Sigmoid colon (tissue), 7 donors: ENCODE data around the gene SLIT1. TPM values are rescaled to one million over a fixed set of nuclear protein-coding genes. Genes with fewer than 3 reads are reported as not detected.
"Not testable (repeated sequence)": the region's sequence is repeated elsewhere in the genome, so short reads cannot be mapped to it uniquely, and the experiment has no call there.

ENCODE experiments used
- DNase-seq: peaks from one replicate; pipeline ENCODE4 v3.0.0-alpha.2; 2019
- H3K27ac ChIP-seq, 4 donors: fragments of 200-600 bp; sonication (generic); one replicate each; pipeline ENCODE4 v1.5.1; 2016 to 2019; ENCODE audit warnings: mild to moderate bottlenecking in 1 of 4
- H3K27me3 ChIP-seq, 3 donors: fragments of 200-600 bp; sonication (generic); one replicate each; pipeline ENCODE4 v1.5.1; 2019; ENCODE audit warnings: mild to moderate bottlenecking in 1 of 3
- H3K36me3 ChIP-seq, 4 donors: fragments of 200-600 bp; sonication (generic); one replicate each; pipeline ENCODE4 v1.5.1; 2016 to 2019
- H3K4me1 ChIP-seq, 4 donors: fragments of 200-600 bp; sonication (generic); one replicate each; pipeline ENCODE4 v1.5.1; 2017 to 2019
- H3K4me3 ChIP-seq, 4 donors: fragments of 200-600 bp; sonication (generic); one replicate each; pipeline ENCODE4 v1.5.1; 2017 to 2019; ENCODE audit warnings: mild to moderate bottlenecking in 2 of 4, moderate library complexity in 1 of 4
- H3K9me3 ChIP-seq, 4 donors: fragments of 200-600 bp in 3 of 4; sonication (generic) in 3 of 4; one replicate each; pipeline versions ENCODE4 v1.5.1 to v1.6.1; 2013 to 2019
- EP300 ChIP-seq, 4 donors: sonication (generic); formaldehyde crosslinking; IDR thresholded peaks; one replicate each; pipeline ENCODE4 v1.6.1; 2017; ENCODE audit warnings: antibody characterized with exemption in 4 of 4
- POLR2A ChIP-seq, 2 donors: fragments of 450-650 bp; IDR thresholded peaks; one replicate each; pipeline ENCODE4 v1.6.1; 2016; ENCODE audit warnings: antibody characterized with exemption in 2 of 2, mild to moderate bottlenecking in 2 of 2, moderate library complexity in 2 of 2
- POLR2AphosphoS5 ChIP-seq, 4 donors: sonication (generic); formaldehyde crosslinking; IDR thresholded peaks; one replicate each; pipeline ENCODE4 v1.6.1; 2017; ENCODE audit warnings: antibody characterized with exemption in 4 of 4
- WGBS, 2 donors: extraction: QIAGEN DNeasy Blood & Tissue Kit; methylation state at CpG; one replicate each; pipeline ENCODE4 v1.1.7; 2013; 5-methylcytosine and 5-hydroxymethylcytosine counted together
- intact Hi-C: fragments of 100-400 bp; cut with DNase I; formaldehyde crosslinking; loops from one replicate; pipeline ENCODE4 v1.15.1; 2023
- polyA plus RNA-seq, 3 donors: library from polyadenylated mRNA; stranded (reverse); fragments of 200-250 nt; gene quantifications; one replicate each; pipeline ENCODE4 v1.2.3, GENCODE V29; 2013
- total RNA-seq, 4 donors: library from RNA; depleted of rRNA; stranded (reverse); fragments of >200 nt; gene quantifications; one replicate each; pipeline ENCODE4 v1.1.0, GENCODE V29; 2016
- TF ChIP-seq, protein P1 (sequence below), 4 experiments: fragments of 450-650 bp in 3 of 4; fragments of 200-600 bp in 1 of 4; IDR thresholded peaks; one replicate each; pipeline ENCODE4 v1.5.1; 2016 to 2019; ENCODE audit warnings: antibody characterized with exemption in 4 of 4, mild to moderate bottlenecking in 3 of 4, moderate library complexity in 2 of 4
- donor health status: healthy with polysubstance abuse.
- donor health status: Bipolar disorder and iron deficiency.
- donor health status: healthy.

Gene SLIT1
- total and polyA plus RNA-seq, 7 donors, result under 0.01 to 1.4 (median 0.58) TPM; not detected in 1

DNA sequence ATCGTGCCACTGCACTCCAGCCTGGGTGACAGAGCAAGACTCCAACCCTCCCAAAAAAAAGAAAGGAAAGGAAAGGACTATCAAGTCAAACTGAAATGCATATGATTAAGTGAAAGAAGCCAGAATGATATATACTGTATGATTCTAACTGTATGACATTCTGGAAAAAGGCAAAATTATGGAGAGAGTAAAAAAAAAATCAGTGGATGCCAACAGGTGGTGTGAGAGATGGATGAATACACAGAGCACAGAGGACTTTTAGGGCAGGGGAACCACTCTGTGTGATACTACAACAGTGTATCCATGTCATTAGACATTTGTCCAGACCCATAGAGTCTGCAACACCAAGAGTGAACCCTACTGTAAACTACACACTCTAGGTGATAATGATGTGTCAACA is 99.2 kb downstream of the SLIT1 start:
- no peaks in the 10 kb centered on the region for H3K9me3 ChIP-seq
- DNase-seq, result no peak
- no peaks in the 10 kb centered on the region for H3K36me3 ChIP-seq
- no peaks in the 10 kb centered on the region for H3K4me1 ChIP-seq
- H3K27me3 ChIP-seq, result peaks cover 0 to 29% (median 7%) of the 10 kb centered on the region in 3 donors
- H3K4me3 ChIP-seq, result no peak overlapping the region
- TF ChIP-seq POLR2AphosphoS5 (IDR thresholded peaks at IDR 0.05), result no peak
- TF ChIP-seq, protein P1, sequence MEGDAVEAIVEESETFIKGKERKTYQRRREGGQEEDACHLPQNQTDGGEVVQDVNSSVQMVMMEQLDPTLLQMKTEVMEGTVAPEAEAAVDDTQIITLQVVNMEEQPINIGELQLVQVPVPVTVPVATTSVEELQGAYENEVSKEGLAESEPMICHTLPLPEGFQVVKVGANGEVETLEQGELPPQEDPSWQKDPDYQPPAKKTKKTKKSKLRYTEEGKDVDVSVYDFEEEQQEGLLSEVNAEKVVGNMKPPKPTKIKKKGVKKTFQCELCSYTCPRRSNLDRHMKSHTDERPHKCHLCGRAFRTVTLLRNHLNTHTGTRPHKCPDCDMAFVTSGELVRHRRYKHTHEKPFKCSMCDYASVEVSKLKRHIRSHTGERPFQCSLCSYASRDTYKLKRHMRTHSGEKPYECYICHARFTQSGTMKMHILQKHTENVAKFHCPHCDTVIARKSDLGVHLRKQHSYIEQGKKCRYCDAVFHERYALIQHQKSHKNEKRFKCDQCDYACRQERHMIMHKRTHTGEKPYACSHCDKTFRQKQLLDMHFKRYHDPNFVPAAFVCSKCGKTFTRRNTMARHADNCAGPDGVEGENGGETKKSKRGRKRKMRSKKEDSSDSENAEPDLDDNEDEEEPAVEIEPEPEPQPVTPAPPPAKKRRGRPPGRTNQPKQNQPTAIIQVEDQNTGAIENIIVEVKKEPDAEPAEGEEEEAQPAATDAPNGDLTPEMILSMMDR (IDR thresholded peaks at IDR 0.05), result no peak
- no peak for TF ChIP-seq POLR2A (IDR thresholded peaks at IDR 0.05)
- no peak for TF ChIP-seq EP300 (IDR thresholded peaks at IDR 0.05)
- intact Hi-C loops, result no loop called here
- WGBS, 2 donors, result 88 to 90% methylated on average over 1 of the region's 1 CpG
- H3K27ac ChIP-seq, result no peak overlapping the region

DNA sequence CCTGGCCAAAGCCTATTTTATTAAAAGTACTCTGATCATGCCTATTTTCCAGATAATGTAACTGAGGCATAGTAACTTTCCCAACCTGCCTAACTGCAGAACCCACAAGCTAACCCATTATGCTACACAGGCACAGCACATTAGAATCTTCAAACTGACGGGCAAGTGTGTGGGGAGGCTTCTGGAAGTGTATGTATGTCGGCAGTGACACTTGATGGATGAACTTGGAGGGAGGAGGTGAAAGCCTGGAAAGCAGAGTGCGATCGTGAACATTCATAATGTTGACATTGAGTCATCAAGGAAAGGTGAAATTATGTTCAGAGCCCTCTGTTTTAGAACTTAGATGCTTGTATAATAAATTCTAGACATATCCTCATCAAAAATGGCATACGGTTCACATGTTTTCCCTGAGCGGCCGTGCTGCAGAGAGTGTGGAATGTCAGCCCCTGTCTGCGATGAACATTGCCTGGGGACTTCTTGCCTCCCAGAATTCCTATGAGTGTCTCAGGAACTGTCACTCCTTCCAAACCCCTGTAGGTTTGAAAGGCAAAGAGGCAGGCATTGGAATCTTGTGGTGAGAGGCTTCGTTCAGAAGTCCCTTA is 102.4 kb downstream of the SLIT1 start:
- no peaks in the 10 kb centered on the region for H3K36me3 ChIP-seq
- DNase-seq, result no peak
- H3K4me3 ChIP-seq, result no peak overlapping the region
- TF ChIP-seq, protein P1 (IDR thresholded peaks at IDR 0.05), result no peak
- no peak for TF ChIP-seq POLR2A (IDR thresholded peaks at IDR 0.05)
- peaks cover 0 to 40% (median 10%) of the 10 kb centered on the region in 3 donors for H3K27me3 ChIP-seq
- no peaks in the 10 kb centered on the region for H3K4me1 ChIP-seq
- WGBS, 2 donors, result 54 to 70% methylated on average over 9 of the region's 9 CpGs
- no peaks in the 10 kb centered on the region for H3K9me3 ChIP-seq
- H3K27ac ChIP-seq, result no peak overlapping the region
- intact Hi-C loops, result no loop called here

DNA sequence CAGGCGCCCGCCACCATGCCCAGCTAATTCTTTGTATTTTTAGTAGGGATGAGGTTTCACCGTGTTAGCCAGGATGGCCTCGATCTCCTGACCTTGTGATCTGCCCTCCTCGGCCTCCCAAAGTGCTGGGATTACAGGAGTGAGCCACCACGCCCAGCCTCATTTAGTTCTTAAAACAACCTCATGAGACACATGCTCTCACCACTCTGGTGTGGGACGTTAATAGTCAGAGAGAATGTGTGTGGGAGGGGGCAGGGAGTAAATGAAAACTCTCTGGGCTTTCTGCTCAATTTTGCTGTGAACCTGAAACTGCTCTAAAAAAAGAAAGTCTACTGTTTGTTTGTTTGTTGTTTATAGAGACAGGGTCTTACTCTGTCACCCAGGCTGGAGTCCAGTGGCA is 103.2 kb downstream of the SLIT1 start:
- H3K9me3 ChIP-seq, H3K4me1 ChIP-seq, intact Hi-C loops, DNase-seq, H3K27ac ChIP-seq, H3K4me3 ChIP-seq, H3K36me3 ChIP-seq: not testable (repeated sequence)
- WGBS, 2 donors, result 78 to 87% methylated on average over 7 of the region's 7 CpGs
- H3K27me3 ChIP-seq, result peaks cover 0 to 38% (median 10%) of the 10 kb centered on the region in 3 donors

GRCh38 chr10:97081621-97082235 is 104.0 kb downstream of the SLIT1 start:
- H3K27ac ChIP-seq, result no peak overlapping the region
- H3K27me3 ChIP-seq, result peaks cover 0 to 38% (median 10%) of the 10 kb centered on the region in 3 donors
- intact Hi-C loops, result no loop called here
- H3K4me1 ChIP-seq, result no peaks in the 10 kb centered on the region
- no peak overlapping the region for H3K4me3 ChIP-seq
- H3K9me3 ChIP-seq, result no peaks in the 10 kb centered on the region
- H3K36me3 ChIP-seq, result no peaks in the 10 kb centered on the region
- 12 to 15% methylated on average over 6 of the region's 6 CpGs for WGBS, 2 donors
- TF ChIP-seq POLR2AphosphoS5 (IDR thresholded peaks at IDR 0.05) (no peak), EP300 (IDR thresholded peaks at IDR 0.05) (no peak), POLR2A (IDR thresholded peaks at IDR 0.05) (no peak)
- TF ChIP-seq, protein P1 (IDR thresholded peaks at IDR 0.05), result peak in 2 of 4 experiments; percentile 26 to 41
- DNase-seq, result no peak

- Histone ChIP-seq H3K4me1 (no peaks in the 10 kb centered on the region), H3K4me3 (no peak overlapping the region), H3K27me3 (peaks cover 0 to 38% (median 10%) of the 10 kb centered on the region in 3 donors), H3K27ac (no peak overlapping the region), H3K9me3 (no peaks in the 10 kb centered on the region), H3K36me3 (no peaks in the 10 kb centered on the region)
- intact Hi-C loops, result no loop called here
- DNase-seq, result no peak
- 44 to 46% methylated on average over 7 of the region's 7 CpGs for WGBS, 2 donors
- TF ChIP-seq POLR2AphosphoS5 (IDR thresholded peaks at IDR 0.05) (no peak), EP300 (IDR thresholded peaks at IDR 0.05) (no peak), POLR2A (IDR thresholded peaks at IDR 0.05) (no peak)
- TF ChIP-seq, protein P1 (IDR thresholded peaks at IDR 0.05), result no peak
These were observed 105.5 kb downstream of the SLIT1 start for GRCh38 chr10:97080051-97080776.
